Measurements from ENCODE around the gene DONSON. TPM values are rescaled to one million over a fixed set of nuclear protein-coding genes. Genes with fewer than 3 reads are reported as not detected.

Gene DONSON
- total RNA-seq, 1 donor from 2014 or later, result 23.1 TPM

- Mint-ChIP-seq H3K4me3 (ENCODE audit: low read depth) (no peak overlapping the region), H3K27me3 (no peaks in the 10 kb centered on the region), H3K27ac (peak overlapping the region; percentile 59), H3K9me3 (ENCODE audit: low read depth) (no peaks in the 10 kb centered on the region), H3K4me1 (ENCODE audit: low read depth) (no peaks in the 10 kb centered on the region), H3K36me3 (ENCODE audit: insufficient read depth) (peaks cover 19% of the 10 kb centered on the region)
- TF ChIP-seq CTCF (IDR thresholded peaks at IDR 0.05; ENCODE audit: unreplicated experiment), result no peak
- no peak for DNase-seq (ENCODE audit: low spot score, unreplicated experiment)
These were observed 16.1 kb downstream of the DONSON start for GRCh38 chr21:33572350-33572749.

GRCh38 chr21:33569991-33570390, 18.5 kb downstream of the DONSON start:
- no peak for TF ChIP-seq CTCF (IDR thresholded peaks at IDR 0.05; ENCODE audit: unreplicated experiment)
- Mint-ChIP-seq H3K4me1 (ENCODE audit: low read depth) (no peaks in the 10 kb centered on the region), H3K27me3 (no peaks in the 10 kb centered on the region), H3K36me3 (ENCODE audit: insufficient read depth) (peaks cover 16% of the 10 kb centered on the region), H3K9me3 (ENCODE audit: low read depth) (no peaks in the 10 kb centered on the region), H3K27ac (peak overlapping the region; percentile 59), H3K4me3 (ENCODE audit: low read depth) (no peak overlapping the region)
- no peak for DNase-seq (ENCODE audit: low spot score, unreplicated experiment)

- Mint-ChIP-seq H3K27me3 (no peaks in the 10 kb centered on the region), H3K36me3 (ENCODE audit: insufficient read depth) (peaks cover 15% of the 10 kb centered on the region), H3K4me3 (ENCODE audit: low read depth) (no peak overlapping the region), H3K9me3 (ENCODE audit: low read depth) (no peaks in the 10 kb centered on the region), H3K27ac (peak overlapping the region; percentile 73), H3K4me1 (ENCODE audit: low read depth) (no peaks in the 10 kb centered on the region)
- DNase-seq (ENCODE audit: low spot score, unreplicated experiment), result no peak
- no peak for TF ChIP-seq CTCF (IDR thresholded peaks at IDR 0.05; ENCODE audit: unreplicated experiment)
These were observed 20.0 kb downstream of the DONSON start for GRCh38 chr21:33568448-33568847.

GRCh38 chr21:33567914-33568313, 20.6 kb downstream of the DONSON start:
- H3K27ac Mint-ChIP-seq, result peak overlapping the region; percentile 85
- no peaks in the 10 kb centered on the region for H3K4me1 Mint-ChIP-seq (ENCODE audit: low read depth)

DNA sequence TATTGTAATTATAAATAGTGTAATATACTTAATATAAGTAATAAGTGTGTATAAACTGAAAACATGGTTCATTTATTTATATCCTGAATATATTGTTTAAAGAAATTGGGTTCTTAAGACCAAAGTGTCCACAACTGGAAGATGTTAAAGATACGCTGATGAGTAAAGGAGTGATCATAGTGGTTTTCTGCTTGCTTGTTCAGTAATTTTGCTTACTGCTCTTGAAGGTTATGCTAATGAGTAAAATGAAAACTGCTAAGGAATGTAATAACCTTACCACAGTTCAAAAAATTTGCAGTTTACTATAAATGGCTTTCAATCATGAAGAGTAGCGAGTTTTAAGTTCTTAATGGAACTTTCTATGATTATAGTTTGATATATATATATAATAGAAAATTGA, 22.0 kb downstream of the DONSON start:
- Mint-ChIP-seq H3K27me3 (no peaks in the 10 kb centered on the region), H3K9me3 (ENCODE audit: low read depth) (no peaks in the 10 kb centered on the region), H3K4me1 (ENCODE audit: low read depth) (no peaks in the 10 kb centered on the region), H3K36me3 (ENCODE audit: insufficient read depth) (peaks cover 14% of the 10 kb centered on the region), H3K27ac (no peak overlapping the region), H3K4me3 (ENCODE audit: low read depth) (no peak overlapping the region)
- no peak for DNase-seq (ENCODE audit: low spot score, unreplicated experiment)
- TF ChIP-seq CTCF (IDR thresholded peaks at IDR 0.05; ENCODE audit: unreplicated experiment), result no peak

More at GRCh38 chr21:33567914-33568313, 20.6 kb downstream of the DONSON start:
- DNase-seq (ENCODE audit: low spot score, unreplicated experiment), result no peak
- Mint-ChIP-seq H3K9me3 (ENCODE audit: low read depth) (no peaks in the 10 kb centered on the region), H3K27me3 (no peaks in the 10 kb centered on the region), H3K4me3 (ENCODE audit: low read depth) (no peak overlapping the region), H3K36me3 (ENCODE audit: insufficient read depth) (peaks cover 14% of the 10 kb centered on the region)
- TF ChIP-seq CTCF (IDR thresholded peaks at IDR 0.05; ENCODE audit: unreplicated experiment), result no peak
